H1 (cell line): Measurements from ENCODE around the gene TIFAB. TPM values are rescaled to one million over a fixed set of nuclear protein-coding genes. Genes with fewer than 3 reads are reported as not detected.

Source experiments
- CTCF ChIA-PET: fragments of 300-600 bp; sonication (Branson Sonifier 250); formaldehyde crosslinking; loops from one replicate; lab custom pipeline; 2021; ENCODE audit not compliant: partially characterized antibody; lab: Charles Lee
- POLR2A ChIA-PET: fragments of 300-600 bp; sonication (Branson Sonifier 250); formaldehyde crosslinking; loops from one replicate; lab custom pipeline; 2021; ENCODE audit warnings: inconsistent platforms; ENCODE audit not compliant: partially characterized antibody; lab: Charles Lee
- DNase-seq, 2 experiments: peaks; one replicate each; pipeline versions ENCODE4 v3.0.0 to v3.0.0-alpha.2; 2010 to 2022; ENCODE audit warnings: low spot score in 2 of 2, low read depth in 1 of 2, mixed read lengths in 1 of 2
- FAIRE-seq: peaks from 2 replicates; lab custom pipeline; 2011; peaks lifted over from hg19 to GRCh38; lab: Jason Lieb, UNC
- H2AFZ ChIP-seq: 2 replicates; pipeline ENCODE4 v1.8.1; 2012; ENCODE audit warnings: low read length, inconsistent platforms
- H2AK5ac ChIP-seq: 2 replicates; pipeline ENCODE4 v1.6.1; 2013; ENCODE audit warnings: low read depth, low read length
- H2BK120ac ChIP-seq: replicated peaks from 2 replicates; pipeline ENCODE3; 2013; ENCODE audit warnings: low read depth, low read length, inconsistent platforms
- H2BK12ac ChIP-seq: 2 replicates; pipeline ENCODE4 v1.6.1; 2013; ENCODE audit warnings: low read depth, low read length
- H2BK15ac ChIP-seq: 2 replicates; pipeline ENCODE4 v1.6.1; 2013; ENCODE audit warnings: low read length
- H2BK20ac ChIP-seq: 2 replicates; pipeline ENCODE4 v1.6.1; 2013; ENCODE audit warnings: low read length
- H2BK5ac ChIP-seq: 2 replicates; pipeline ENCODE4 v1.6.1; 2013; ENCODE audit warnings: low read depth, low read length
- H3K14ac ChIP-seq: 2 replicates; pipeline ENCODE4 v1.6.1; 2013; ENCODE audit warnings: inconsistent platforms; ENCODE audit not compliant: insufficient read length
- H3K18ac ChIP-seq: 2 replicates; pipeline ENCODE4 v1.6.1; 2013; ENCODE audit warnings: low read length; ENCODE audit errors: extremely low read depth
- H3K23ac ChIP-seq: 2 replicates; pipeline ENCODE4 v1.6.1; 2013; ENCODE audit warnings: inconsistent platforms; ENCODE audit not compliant: insufficient read length
- H3K23me2 ChIP-seq: 2 replicates; pipeline ENCODE4 v1.6.1; 2013; ENCODE audit warnings: low read depth, low read length
- H3K27ac ChIP-seq: 2 replicates; pipeline ENCODE4 v1.6.1; 2011; ENCODE audit warnings: low read depth, low read length, inconsistent platforms
- H3K27me3 ChIP-seq, 4 experiments: replicated peaks in 1 of 4; 1 replicate in 1 of 4; 2 replicates in 3 of 4; pipeline versions ENCODE4 v1.6.1 to v1.8.1; 2011 to 2013; ENCODE audit warnings: low read length in 3 of 4, mild to moderate bottlenecking in 3 of 4, inconsistent platforms in 2 of 4, mixed read lengths in 2 of 4, moderate library complexity in 1 of 4; ENCODE audit not compliant: control insufficient read depth in 3 of 4, insufficient read depth in 3 of 4; ENCODE audit errors: extremely low read depth in 1 of 4
- H3K36me3 ChIP-seq, 4 experiments: 2 replicates each; pipeline versions ENCODE4 v1.6.1 to v1.8.1; 2011 to 2013; ENCODE audit warnings: mild to moderate bottlenecking in 4 of 4, low read length in 3 of 4, moderate library complexity in 2 of 4, control low read depth in 1 of 4, inconsistent platforms in 1 of 4; ENCODE audit not compliant: insufficient read depth in 4 of 4, control insufficient read depth in 2 of 4
- H3K4ac ChIP-seq: replicated peaks from 2 replicates; pipeline ENCODE3; 2013; ENCODE audit warnings: low read length, low read depth, mixed read lengths, inconsistent platforms; ENCODE audit not compliant: insufficient read length
- H3K4me1 ChIP-seq, 4 experiments: replicated peaks in 1 of 4; 1 replicate in 1 of 4; 2 replicates in 3 of 4; pipeline versions ENCODE4 v1.6.1 to v1.8.1; 2011 to 2013; ENCODE audit warnings: low read length in 3 of 4, inconsistent platforms in 2 of 4, mixed read lengths in 1 of 4; ENCODE audit not compliant: insufficient read depth in 4 of 4, control insufficient read depth in 3 of 4
- H3K4me2 ChIP-seq, 2 experiments: 2 replicates each; pipeline versions ENCODE4 v1.6.1 to v1.8.1; 2011 to 2013; ENCODE audit warnings: low read depth in 2 of 2, low read length in 2 of 2, control low read depth in 1 of 2, inconsistent platforms in 1 of 2, mild to moderate bottlenecking in 1 of 2; ENCODE audit not compliant: insufficient read depth in 1 of 2
- H3K4me3 ChIP-seq, 4 experiments: fragments of 200-600, 300-600 bp in 1 of 4; sonication (generic), shearing (Covaris generic), sonication (Bioruptor Twin) in 1 of 4; 2 replicates each; pipeline versions ENCODE4 v1.5.1 to v1.8.1; 2011 to 2016; ENCODE audit warnings: low read length in 4 of 4, low read depth in 3 of 4, control low read depth in 2 of 4, inconsistent platforms in 2 of 4, mild to moderate bottlenecking in 2 of 4, mixed read lengths in 1 of 4, moderate library complexity in 1 of 4; ENCODE audit not compliant: insufficient read depth in 2 of 4; ENCODE audit errors: extremely low read depth in 1 of 4
- H3K56ac ChIP-seq: replicated peaks from 2 replicates; pipeline ENCODE3; 2013; ENCODE audit warnings: low read depth, mild to moderate bottlenecking, mixed read lengths, low read length, inconsistent platforms; ENCODE audit not compliant: insufficient read length
- H3K79me1 ChIP-seq: 2 replicates; pipeline ENCODE4 v1.6.1; 2013; ENCODE audit warnings: low read depth, low read length, control low read depth
- H3K79me2 ChIP-seq, 2 experiments: 2 replicates each; pipeline versions ENCODE4 v1.6.1 to v1.8.1; 2012 to 2013; ENCODE audit warnings: low read length in 2 of 2, mild to moderate bottlenecking in 2 of 2, inconsistent platforms in 1 of 2; ENCODE audit not compliant: insufficient read depth in 2 of 2, control insufficient read depth in 1 of 2
- H3K9ac ChIP-seq, 4 experiments: replicated peaks in 1 of 4; 1 replicate in 1 of 4; 2 replicates in 3 of 4; pipeline versions ENCODE4 v1.6.1 to v1.8.1; 2011 to 2013; ENCODE audit warnings: low read depth in 3 of 4, low read length in 3 of 4, control low read depth in 2 of 4, mild to moderate bottlenecking in 2 of 4, moderate library complexity in 2 of 4, inconsistent platforms in 1 of 4; ENCODE audit errors: extremely low read depth in 1 of 4
- H3K9me3 ChIP-seq, 2 experiments: 2 replicates each; pipeline versions ENCODE4 v1.6.1 to v1.8.1; 2012 to 2013; ENCODE audit warnings: mild to moderate bottlenecking in 2 of 2, moderate library complexity in 2 of 2, control low read depth in 1 of 2, inconsistent platforms in 1 of 2, low read depth in 1 of 2, low read length in 1 of 2, mixed read lengths in 1 of 2; ENCODE audit not compliant: insufficient read depth in 2 of 2
- H4K20me1 ChIP-seq, 2 experiments: replicated peaks in 1 of 2; 2 replicates each; pipeline versions ENCODE3 to v1.8.1; 2011 to 2013; ENCODE audit warnings: inconsistent platforms in 2 of 2, low read length in 2 of 2, mild to moderate bottlenecking in 1 of 2; ENCODE audit not compliant: insufficient read depth in 2 of 2, control insufficient read depth in 1 of 2
- H4K5ac ChIP-seq: 2 replicates; pipeline ENCODE4 v1.6.1; 2013; ENCODE audit warnings: low read length, low read depth, mixed read lengths, inconsistent platforms; ENCODE audit not compliant: insufficient read length
- H4K8ac ChIP-seq: 2 replicates; pipeline ENCODE4 v1.8.0; 2013; ENCODE audit warnings: mild to moderate bottlenecking, moderate library complexity, low read length, inconsistent platforms; ENCODE audit not compliant: insufficient read depth; ENCODE audit errors: extremely low read depth
- H4K91ac ChIP-seq: replicated peaks from 2 replicates; pipeline ENCODE3; 2013; ENCODE audit warnings: low read length, mixed read lengths, inconsistent platforms; ENCODE audit not compliant: insufficient read length
- BCL11A ChIP-seq, 2 experiments: IDR thresholded peaks; one replicate each; pipeline ENCODE4 v1.6.1; 2011; ENCODE audit warnings: low read depth in 2 of 2, low read length in 2 of 2, mild to moderate bottlenecking in 2 of 2
- CEBPB ChIP-seq: IDR thresholded peaks from 2 replicates; pipeline ENCODE4 v1.6.1; 2012; ENCODE audit warnings: low read depth, low read length
- CREB1 ChIP-seq: IDR thresholded peaks from 2 replicates; pipeline ENCODE4 v1.6.1; 2012; ENCODE audit warnings: inconsistent platforms
- CTBP2 ChIP-seq: IDR thresholded peaks from 2 replicates; pipeline ENCODE4 v1.7.0; 2011; ENCODE audit warnings: borderline replicate concordance, mild to moderate bottlenecking, moderate library complexity, mixed read lengths, low read length; ENCODE audit not compliant: insufficient read depth, insufficient read length
- EGR1 ChIP-seq: IDR thresholded peaks from 2 replicates; pipeline ENCODE4 v1.6.1; 2011; ENCODE audit warnings: low read depth, low read length, borderline replicate concordance
- EZH2 ChIP-seq: fragments of 200-600 bp; sonication (generic); IDR thresholded peaks from 2 replicates; pipeline ENCODE4 v1.7.1; 2012; ENCODE audit warnings: low read depth, mild to moderate bottlenecking, moderate library complexity, low read length, inconsistent platforms; ENCODE audit not compliant: severe bottlenecking
- JUN ChIP-seq: IDR thresholded peaks from 2 replicates; pipeline ENCODE4 v1.6.1; 2011; ENCODE audit warnings: low read depth, mild to moderate bottlenecking, improper control_type of control experiment, low read length
- PHF8 ChIP-seq: fragments of 200-600 bp; sonication (generic); conservative IDR thresholded peaks from 2 replicates; pipeline ENCODE4 v1.7.1; 2012; ENCODE audit warnings: low read depth, mild to moderate bottlenecking, inconsistent platforms, low read length, moderate library complexity
- POLR2A ChIP-seq, 2 experiments: IDR thresholded peaks; 1 replicate in 1 of 2; 2 replicates in 1 of 2; pipeline ENCODE4 v1.6.1; 2011; ENCODE audit warnings: low read depth in 2 of 2, low read length in 2 of 2, mild to moderate bottlenecking in 2 of 2; ENCODE audit errors: control extremely low read depth in 1 of 2
- RXRA ChIP-seq: IDR thresholded peaks from 2 replicates; pipeline ENCODE4 v1.6.1; 2011; ENCODE audit warnings: low read depth, mild to moderate bottlenecking, low read length, moderate library complexity; ENCODE audit not compliant: insufficient read depth
- SIN3A ChIP-seq, 2 experiments: IDR thresholded peaks in 1 of 2; conservative IDR thresholded peaks in 1 of 2; 2 replicates each; pipeline ENCODE4 v1.6.1; 2011 to 2012; ENCODE audit warnings: low read length in 2 of 2, improper control_type of control experiment in 1 of 2, low read depth in 1 of 2, mild to moderate bottlenecking in 1 of 2
- SIRT6 ChIP-seq: IDR thresholded peaks from one replicate; pipeline ENCODE4 v1.7.1; 2012; ENCODE audit warnings: low read length, inconsistent platforms
- SIX5 ChIP-seq: IDR thresholded peaks from 2 replicates; pipeline ENCODE4 v1.6.1; 2011; ENCODE audit warnings: mild to moderate bottlenecking, low read depth, low read length
- SUZ12 ChIP-seq: fragments of 200-600 bp; sonication (generic); IDR thresholded peaks from 2 replicates; pipeline ENCODE4 v1.6.1; 2012; ENCODE audit warnings: mild to moderate bottlenecking, inconsistent platforms, low read length, moderate library complexity, mixed read lengths
- TAF7 ChIP-seq: optimal IDR thresholded peaks from 2 replicates; pipeline ENCODE3; 2011; ENCODE audit warnings: low read depth, mild to moderate bottlenecking, inconsistent platforms, low read length, moderate library complexity, borderline replicate concordance
- TCF12 ChIP-seq: IDR thresholded peaks from 2 replicates; pipeline ENCODE4 v1.6.1; 2011; ENCODE audit warnings: low read depth, mild to moderate bottlenecking, low read length
- WGBS, 2 experiments: shearing (Covaris generic) in 1 of 2; methylation state at CpG; one replicate each; pipeline versions ENCODE4 v1.1.6 to v1.1.7; 2013 to 2015; ENCODE audit warnings: low lambda C conversion rate in 2 of 2, mixed read lengths in 2 of 2, inconsistent platforms in 1 of 2, low coverage in 1 of 2, missing lambda C conversion rate in 1 of 2; ENCODE audit not compliant: insufficient replicate concordance in 2 of 2, insufficient coverage in 1 of 2, insufficient read length in 1 of 2; ENCODE audit errors: extremely low coverage in 1 of 2, missing lambda C conversion rate in 1 of 2; 5-methylcytosine and 5-hydroxymethylcytosine counted together
- polyA plus RNA-seq, 7 experiments: library from polyadenylated mRNA; depleted of rRNA in 3 of 7; stranded (reverse) in 5 of 7; unstranded in 2 of 7; fragments of >200 nt in 5 of 7; fragments of 200-250 nt in 2 of 7; gene quantifications; 1 replicate in 5 of 7; 2 replicates in 1 of 7; 4 replicates in 1 of 7; pipeline versions ENCODE4 v1.2.1 to v1.2.3, GENCODE V29; 2011 to 2013; ENCODE audit warnings: missing spikeins in 2 of 7, mixed read lengths in 2 of 7
- total RNA-seq: library from RNA; stranded (reverse); fragmentation: NEBNext Ultra II Directional; extraction: Animal tissue kit (Norgen Biotek cat#: 25700); gene quantifications from 2 replicates; pipeline ENCODE4 v1.2.1, GENCODE V29; 2021

Gene TIFAB
- total and polyA plus RNA-seq, 2 of the 8 experiments (the other 6 are each of a cell fraction or from before 2014, with no cell fraction given) = not detected

GRCh38 chr5:135498637-135498995 lies 46.5 kb upstream of the TIFAB start:
- Histone ChIP-seq H2BK12ac (peak overlapping the region; percentile 39; the same call in 1 of the 2 replicates), H3K79me2 (no peaks in the 10 kb centered on the region), H3K56ac (no peak overlapping the region), H2BK5ac (no peak overlapping the region), H2BK15ac (no peak overlapping the region), H3K9ac (no peak overlapping the region), H2BK20ac (no peak overlapping the region), H4K5ac (no peak overlapping the region), H2AK5ac (no peak overlapping the region), H3K23ac (no peak overlapping the region), H3K27ac (no peak overlapping the region), H3K9me3 (no peaks in the 10 kb centered on the region), H3K27me3 (peaks cover 18 to 63% (median 43%) of the 10 kb centered on the region in 4 experiments), H3K23me2 (no peaks in the 10 kb centered on the region), H4K20me1 (peaks cover 0 to 3% of the 10 kb centered on the region in 2 experiments), H4K91ac (no peak overlapping the region), H3K36me3 (no peaks in the 10 kb centered on the region), H3K4ac (no peak overlapping the region), H3K14ac (no peak overlapping the region), H3K18ac (no peak overlapping the region), H3K4me3 (no peak overlapping the region), H2BK120ac (no peak overlapping the region), H3K4me2 (peak overlapping the region in 1 of 2 experiments; percentile 8; a peak in 2 of 4 replicates), H2AFZ (no peak overlapping the region), H3K79me1 (no peaks in the 10 kb centered on the region), H4K8ac (no peak overlapping the region), H3K4me1 (peaks cover 0 to 7% (median 4%) of the 10 kb centered on the region in 4 experiments; a peak in 6 of 7 replicates)
- 79% methylated on average over 2 of the region's 2 CpGs; no CpG with 5 or more reads in 1 of the 2 experiments for WGBS, 2 experiments
- DNase-seq (no peak), FAIRE-seq (no peak)
- ChIA-PET CTCF (interaction anchor here (1.4 to 2.7 kb wide), 5 partner anchors 11 to 52 kb away, joined by 5 to 8 read pairs (median 6); no protein-coding TSS in a partner anchor), POLR2A (no interaction called here)
- TF ChIP-seq EZH2 = no peak
- no peak for TF ChIP-seq EGR1
- TF ChIP-seq JUN = no peak
- TF ChIP-seq POLR2A (IDR thresholded peaks at IDR 0.05; ENCODE audit: control extremely low read depth in 1 of 2, low read depth in 2 of 2, low read length in 2 of 2) = no peak
- TF ChIP-seq SIX5 = no peak
- TF ChIP-seq TCF12 = no peak
- no peak for TF ChIP-seq RXRA
- no peak for TF ChIP-seq SUZ12
- no peak for TF ChIP-seq BCL11A (IDR thresholded peaks at IDR 0.05; ENCODE audit: low read depth in 2 of 2, low read length in 2 of 2)
- TF ChIP-seq CREB1 = no peak
- no peak for TF ChIP-seq CEBPB
- no peak for TF ChIP-seq PHF8
- TF ChIP-seq SIRT6 = no peak
- TF ChIP-seq TAF7 = no peak
- TF ChIP-seq CTBP2 = no peak
- TF ChIP-seq SIN3A (conservative IDR thresholded peaks at IDR 0.05 in 1 of 2, IDR thresholded peaks at IDR 0.05 in 1 of 2; ENCODE audit: low read depth in 1 of 2, low read length in 2 of 2) = no peak
